Spleen (tissue), 11 donors: ENCODE results near the gene ROBO1. TPM values are rescaled to one million over a fixed set of nuclear protein-coding genes. Genes with fewer than 3 reads are reported as not detected.

Source experiments
- DNase-seq: peaks from one replicate; pipeline ENCODE4 v3.0.0-alpha.2; 2020
- H3K27ac ChIP-seq, 8 donors: fragments of 200-600 bp; sonication (generic) in 7 of 8; 1 replicate in 4 of 8; 2 replicates in 4 of 8; pipeline versions ENCODE4 v1.5.0 to v1.8.0; 2016 to 2021; ENCODE audit warnings: inconsistent platforms in 4 of 8, mild to moderate bottlenecking in 4 of 8, moderate library complexity in 1 of 8
- H3K27me3 ChIP-seq, 7 donors: fragments of 200-600 bp; sonication (generic) in 6 of 7; replicated peaks in 1 of 7; 1 replicate in 4 of 7; 2 replicates in 3 of 7; pipeline versions ENCODE4 v1.5.0 to v1.8.0; 2016 to 2021; ENCODE audit warnings: inconsistent platforms in 3 of 7, mild to moderate bottlenecking in 1 of 7
- H3K36me3 ChIP-seq, 6 donors: fragments of 200-600 bp; sonication (generic) in 5 of 6; 1 replicate in 4 of 6; 2 replicates in 2 of 6; pipeline versions ENCODE4 v1.5.0 to v1.8.0; 2016 to 2021; ENCODE audit warnings: inconsistent platforms in 2 of 6
- H3K4me1 ChIP-seq, 6 donors: fragments of 200-600 bp; sonication (generic) in 5 of 6; 1 replicate in 3 of 6; 2 replicates in 3 of 6; pipeline versions ENCODE4 v1.5.0 to v1.8.0; 2016 to 2021; ENCODE audit warnings: inconsistent platforms in 3 of 6
- H3K4me3 ChIP-seq, 8 donors: fragments of 200-600 bp; sonication (generic) in 7 of 8; 1 replicate in 4 of 8; 2 replicates in 4 of 8; pipeline versions ENCODE4 v1.5.0 to v1.8.0; 2016 to 2021; ENCODE audit warnings: inconsistent platforms in 4 of 8, mild to moderate bottlenecking in 4 of 8, moderate library complexity in 2 of 8
- H3K9me3 ChIP-seq, 8 donors: fragments of 200-600 bp; sonication (generic) in 7 of 8; 1 replicate in 4 of 8; 2 replicates in 4 of 8; pipeline versions ENCODE4 v1.5.0 to v1.8.0; 2016 to 2021; ENCODE audit warnings: inconsistent platforms in 4 of 8
- POLR2A ChIP-seq, 3 donors: fragments of 450-650 bp; IDR thresholded peaks; one replicate each; pipeline ENCODE4 v1.5.1; 2017; ENCODE audit warnings: antibody characterized with exemption in 3 of 3, mild to moderate bottlenecking in 1 of 3
- POLR2AphosphoS5 ChIP-seq, 3 donors: sonication (generic); formaldehyde crosslinking; IDR thresholded peaks; one replicate each; pipeline ENCODE4 v1.5.1; 2017; ENCODE audit warnings: antibody characterized with exemption in 3 of 3
- WGBS, 5 donors: extraction: QIAGEN DNeasy Blood & Tissue Kit in 3 of 5; methylation state at CpG; one replicate each; pipeline versions ENCODE4 v1.1.5 to v1.1.7; 2013 to 2018; 5-methylcytosine and 5-hydroxymethylcytosine counted together
- intact Hi-C: fragments of 100-400 bp; cut with DNase I; formaldehyde crosslinking; loops from one replicate; pipeline ENCODE4 v1.15.0; 2023; ENCODE audit warnings: low total_unique reads
- polyA plus RNA-seq, 3 donors: library from polyadenylated mRNA; stranded (reverse); fragments of 200-250 nt; gene quantifications; one replicate each; pipeline ENCODE4 v1.2.1, GENCODE V29; 2013
- total RNA-seq, 7 donors: library from RNA; depleted of rRNA in 3 of 7; stranded (reverse); fragments of >200 nt in 3 of 7; fragmentation: NEBNext Ultra II Directional in 4 of 7; extraction: Animal tissue kit (Norgen Biotek cat#: 25700) in 4 of 7; gene quantifications; one replicate each; pipeline versions ENCODE4 v1.1.0 to v1.2.1, GENCODE V29; 2016 to 2021
- TF ChIP-seq, protein P1 (sequence below), 11 experiments: fragments of 200-600 bp in 7 of 11; fragments of 450-650 bp in 4 of 11; sonication (generic) in 4 of 11; IDR thresholded peaks in 8 of 11; conservative IDR thresholded peaks in 3 of 11; 1 replicate in 7 of 11; 2 replicates in 4 of 11; pipeline versions ENCODE4 v1.4.0 to v1.8.0; 2016 to 2021; ENCODE audit warnings: antibody characterized with exemption in 11 of 11, inconsistent platforms in 4 of 11, mild to moderate bottlenecking in 1 of 11
- donor health status: healthy with polysubstance abuse.
- donor health status: DM: no; HTN: no; CAD: no; lungs with moderate emphysema.
- donor health status: DM: no; HTN: no; CAD: no.
- donor health status: Bipolar disorder and iron deficiency.
- donor health status: healthy.
- donor health status: DM: no; HTN: no; CAD: no.
- donor health status: DM: yes; HTN: yes; CAD: no.

ROBO1 gene
- total and polyA plus RNA-seq, 10 donors = 3.4 to 37.3 (median 26.0) TPM

DNA sequence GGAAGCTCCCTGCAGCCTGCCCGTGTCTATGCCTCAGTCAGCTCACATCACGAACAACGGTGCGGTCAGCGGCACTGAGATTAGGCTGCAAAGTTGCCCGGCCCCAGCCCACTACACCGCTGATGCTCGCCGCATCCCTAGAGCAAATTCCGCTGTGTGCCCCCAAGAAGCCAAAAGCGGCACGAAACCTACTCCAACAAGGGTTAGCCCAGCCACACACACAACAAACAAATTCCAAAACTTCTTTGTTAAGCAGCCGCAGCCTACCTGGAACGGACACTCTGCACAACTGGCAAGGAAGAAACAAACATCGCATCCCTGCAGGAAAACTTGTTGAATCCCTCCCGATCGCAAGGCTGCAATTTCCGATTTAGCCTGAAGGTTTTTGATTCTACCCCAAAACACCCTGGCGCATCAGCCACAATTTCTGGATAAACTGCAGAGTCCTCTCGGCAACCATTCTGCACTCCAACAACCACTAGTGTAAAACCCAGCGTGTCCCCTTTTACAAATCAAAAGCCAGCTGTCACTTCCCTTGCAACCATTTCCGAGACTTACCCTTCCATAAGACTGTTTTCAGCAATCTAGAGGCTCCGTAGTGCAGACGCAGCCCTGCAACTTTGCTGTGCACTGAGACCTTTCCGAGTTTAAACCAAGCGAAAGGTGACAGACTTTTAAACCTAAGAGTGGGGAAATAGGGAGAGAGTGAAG is 449 bp downstream of the ROBO1 start:
- Histone ChIP-seq H3K9me3 (peaks cover 0 to 4% (median 0%) of the 10 kb centered on the region in 8 donors), H3K4me3 (peak overlapping the region in 4 of 8 donors; percentile 5 to 44 (median 14)), H3K27ac (no peak overlapping the region), H3K27me3 (peaks cover 0 to 42% (median 8%) of the 10 kb centered on the region in 7 donors), H3K36me3 (no peaks in the 10 kb centered on the region), H3K4me1 (peaks cover 0 to 15% (median 3%) of the 10 kb centered on the region in 6 donors)
- intact Hi-C loops = no loop called here
- no peak for TF ChIP-seq POLR2AphosphoS5 (IDR thresholded peaks at IDR 0.05)
- no peak for TF ChIP-seq POLR2A (IDR thresholded peaks at IDR 0.05)
- TF ChIP-seq, protein P1, sequence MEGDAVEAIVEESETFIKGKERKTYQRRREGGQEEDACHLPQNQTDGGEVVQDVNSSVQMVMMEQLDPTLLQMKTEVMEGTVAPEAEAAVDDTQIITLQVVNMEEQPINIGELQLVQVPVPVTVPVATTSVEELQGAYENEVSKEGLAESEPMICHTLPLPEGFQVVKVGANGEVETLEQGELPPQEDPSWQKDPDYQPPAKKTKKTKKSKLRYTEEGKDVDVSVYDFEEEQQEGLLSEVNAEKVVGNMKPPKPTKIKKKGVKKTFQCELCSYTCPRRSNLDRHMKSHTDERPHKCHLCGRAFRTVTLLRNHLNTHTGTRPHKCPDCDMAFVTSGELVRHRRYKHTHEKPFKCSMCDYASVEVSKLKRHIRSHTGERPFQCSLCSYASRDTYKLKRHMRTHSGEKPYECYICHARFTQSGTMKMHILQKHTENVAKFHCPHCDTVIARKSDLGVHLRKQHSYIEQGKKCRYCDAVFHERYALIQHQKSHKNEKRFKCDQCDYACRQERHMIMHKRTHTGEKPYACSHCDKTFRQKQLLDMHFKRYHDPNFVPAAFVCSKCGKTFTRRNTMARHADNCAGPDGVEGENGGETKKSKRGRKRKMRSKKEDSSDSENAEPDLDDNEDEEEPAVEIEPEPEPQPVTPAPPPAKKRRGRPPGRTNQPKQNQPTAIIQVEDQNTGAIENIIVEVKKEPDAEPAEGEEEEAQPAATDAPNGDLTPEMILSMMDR (IDR thresholded peaks at IDR 0.05 in 8 of 11, conservative IDR thresholded peaks at IDR 0.05 in 3 of 11) = no peak
- 4 to 11% (median 5%) methylated on average over 13 to 26 of the region's 26 CpGs for WGBS, 5 donors
- no peak for DNase-seq

DNA sequence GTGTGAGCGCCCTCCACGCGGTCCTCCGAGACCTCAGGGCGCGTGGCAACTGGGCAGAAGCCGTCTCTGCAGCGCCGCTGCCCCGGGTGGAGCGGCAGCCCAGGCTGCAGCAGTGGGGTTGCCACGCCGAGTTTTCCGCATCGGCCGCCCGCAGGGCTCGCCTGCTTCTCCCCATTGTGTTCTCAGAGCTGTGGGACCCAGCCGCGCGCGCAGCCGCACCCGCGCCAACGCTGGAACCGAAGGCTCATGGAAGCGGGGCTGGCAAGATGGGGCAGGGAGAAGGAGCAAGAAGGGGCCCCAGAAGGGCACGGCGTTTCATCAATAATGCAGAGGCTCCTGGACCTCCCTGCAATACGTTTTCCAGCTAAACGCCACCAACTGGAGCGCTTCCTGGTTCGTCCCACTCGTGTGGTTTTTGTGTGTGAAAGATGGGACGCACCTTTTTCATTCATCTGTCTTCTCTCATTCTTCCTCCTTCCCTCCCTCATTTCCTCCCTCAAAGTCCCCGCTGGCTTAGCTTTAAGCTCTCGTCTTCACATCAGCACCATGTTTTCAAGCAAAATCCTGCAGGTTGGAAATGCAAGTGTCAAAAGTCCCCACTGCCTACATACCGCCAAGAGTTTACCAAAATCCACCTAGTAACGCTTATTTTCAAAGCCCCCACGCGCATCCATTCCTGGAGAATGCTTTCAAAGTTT is 1.2 kb downstream of the ROBO1 start:
- H3K36me3 ChIP-seq = no peaks in the 10 kb centered on the region
- H3K4me1 ChIP-seq = peaks cover 0 to 15% (median 3%) of the 10 kb centered on the region in 6 donors
- WGBS, 5 donors = 11 to 19% (median 14%) methylated on average over 27 to 42 of the region's 42 CpGs
- H3K27me3 ChIP-seq = peaks cover 0 to 42% (median 8%) of the 10 kb centered on the region in 7 donors
- TF ChIP-seq POLR2AphosphoS5 (IDR thresholded peaks at IDR 0.05) (no peak), POLR2A (IDR thresholded peaks at IDR 0.05) (no peak)
- TF ChIP-seq, protein P1 (IDR thresholded peaks at IDR 0.05 in 8 of 11, conservative IDR thresholded peaks at IDR 0.05 in 3 of 11) = no peak
- no peak for DNase-seq
- peak overlapping the region in 4 of 8 donors; percentile 5 to 44 (median 14) for H3K4me3 ChIP-seq
- H3K9me3 ChIP-seq = peaks cover 0 to 4% (median 0%) of the 10 kb centered on the region in 8 donors
- no peak overlapping the region for H3K27ac ChIP-seq
- intact Hi-C loops = no loop called here

DNA sequence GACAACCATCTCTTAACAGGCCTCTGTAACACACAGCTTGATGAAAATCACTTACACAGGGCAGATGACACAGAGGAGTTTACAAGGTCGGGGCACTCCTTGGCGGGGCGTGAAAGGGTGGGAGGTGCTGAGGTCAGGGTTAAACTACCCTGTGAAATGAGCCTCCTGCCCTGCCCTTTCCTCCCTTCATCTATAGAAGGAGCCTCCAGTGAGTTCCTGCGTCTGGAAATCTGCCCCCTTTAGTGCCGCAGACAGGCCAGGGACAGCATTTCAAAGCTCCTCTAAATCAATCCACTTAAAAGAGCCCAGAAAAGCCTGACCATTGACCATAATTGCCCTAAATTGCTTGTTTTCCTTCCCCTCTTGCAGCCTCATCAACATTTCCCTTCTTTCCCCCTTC is 1.9 kb downstream of the ROBO1 start:
- Histone ChIP-seq H3K27me3 (peaks cover 0 to 42% (median 8%) of the 10 kb centered on the region in 7 donors), H3K4me3 (no peak overlapping the region), H3K9me3 (peaks cover 0 to 4% (median 0%) of the 10 kb centered on the region in 8 donors), H3K36me3 (no peaks in the 10 kb centered on the region), H3K4me1 (peaks cover 0 to 15% (median 3%) of the 10 kb centered on the region in 6 donors), H3K27ac (no peak overlapping the region)
- TF ChIP-seq POLR2A (IDR thresholded peaks at IDR 0.05) = no peak
- TF ChIP-seq, protein P1 (IDR thresholded peaks at IDR 0.05 in 8 of 11, conservative IDR thresholded peaks at IDR 0.05 in 3 of 11) = no peak
- TF ChIP-seq POLR2AphosphoS5 (IDR thresholded peaks at IDR 0.05) = no peak
- intact Hi-C loops = no loop called here
- DNase-seq = no peak
- WGBS, 5 donors = 6 to 15% (median 9%) methylated on average over 5 of the region's 5 CpGs

DNA sequence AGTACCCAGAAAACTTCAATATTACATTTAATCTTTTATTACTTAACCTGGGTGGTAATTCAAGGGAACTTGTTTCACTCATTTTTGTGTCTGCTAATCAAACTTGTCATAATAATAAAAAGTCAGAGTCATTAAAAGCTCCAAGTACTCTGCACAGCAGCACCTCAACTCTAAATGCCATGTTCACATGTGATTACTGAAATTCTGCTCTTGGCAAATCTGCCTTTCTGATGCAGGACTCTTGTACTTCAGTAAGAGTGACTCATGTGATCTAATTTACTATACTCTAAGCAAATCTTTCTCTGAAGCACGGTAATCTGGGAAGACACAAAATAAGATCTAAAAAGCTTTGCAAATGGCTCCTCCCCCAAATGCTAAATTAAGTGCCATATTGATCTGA is 6.4 kb downstream of the ROBO1 start:
- intact Hi-C loops = no loop called here
- Histone ChIP-seq H3K27me3 (peaks cover 0 to 22% (median 4%) of the 10 kb centered on the region in 7 donors), H3K36me3 (no peaks in the 10 kb centered on the region), H3K4me1 (peaks cover 0 to 5% (median under 1%) of the 10 kb centered on the region in 6 donors), H3K9me3 (peaks cover 0 to 4% (median 0%) of the 10 kb centered on the region in 8 donors), H3K27ac (no peak overlapping the region), H3K4me3 (no peak overlapping the region)
- DNase-seq = no peak
- TF ChIP-seq POLR2A (IDR thresholded peaks at IDR 0.05) (no peak), POLR2AphosphoS5 (IDR thresholded peaks at IDR 0.05) (no peak)
- TF ChIP-seq, protein P1 (IDR thresholded peaks at IDR 0.05 in 8 of 11, conservative IDR thresholded peaks at IDR 0.05 in 3 of 11) = no peak
- 74 to 89% (median 85%) methylated on average over 1 of the region's 1 CpG for WGBS, 5 donors
